HG03139 (cell line): ENCODE data around the gene CASP9.
"Not testable (repeated sequence)": the region's sequence is repeated elsewhere in the genome, so short reads cannot be mapped to it uniquely, and the experiment has no call there.

ENCODE experiments used
- ATAC-seq: cut with Tn5 transposase; IDR thresholded peaks from one replicate; pipeline ENCODE4 v1.9.1; 2021; ENCODE audit not compliant: unreplicated experiment

The CASP9 gene

DNA sequence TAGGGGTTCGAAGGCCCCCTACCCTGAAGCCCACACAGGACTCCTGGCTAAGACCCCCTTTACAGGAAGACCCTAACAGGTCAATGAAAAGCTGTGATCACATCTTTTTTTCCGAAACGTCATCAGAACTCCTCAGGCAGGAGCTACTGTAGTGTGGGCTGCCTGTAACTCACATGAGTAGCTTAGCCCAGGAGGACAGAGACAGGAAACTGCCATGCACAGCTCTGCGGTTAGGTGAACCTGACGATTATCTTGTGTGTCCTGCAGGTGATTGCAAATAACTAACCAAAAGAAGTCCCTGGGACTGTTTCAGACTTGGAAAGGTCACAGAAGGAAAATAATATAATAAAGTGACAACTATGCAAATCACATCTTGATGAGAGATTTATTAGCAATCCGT, 52.3 kb downstream of the CASP9 start:
- ATAC-seq = not testable (repeated sequence)

DNA sequence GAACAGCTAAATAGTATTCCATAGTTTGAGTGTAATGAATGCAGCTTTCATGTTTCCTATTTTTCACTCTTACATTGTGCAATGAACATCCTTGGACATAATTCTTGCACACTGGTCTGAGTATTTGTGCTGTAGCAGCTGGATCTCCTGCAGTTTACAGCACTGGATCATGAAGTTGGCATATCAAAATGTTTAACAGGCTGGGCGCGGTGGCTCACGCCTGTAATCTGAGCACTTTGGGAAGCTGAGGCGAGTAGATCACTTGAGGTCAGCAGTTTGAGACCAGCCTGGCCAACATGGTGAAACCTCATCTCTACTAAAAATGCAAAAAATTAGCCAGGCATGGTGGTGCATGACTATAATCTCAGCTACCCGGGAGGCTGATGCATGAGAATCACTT, 52.9 kb downstream of the CASP9 start:
- ATAC-seq = not testable (repeated sequence)

DNA sequence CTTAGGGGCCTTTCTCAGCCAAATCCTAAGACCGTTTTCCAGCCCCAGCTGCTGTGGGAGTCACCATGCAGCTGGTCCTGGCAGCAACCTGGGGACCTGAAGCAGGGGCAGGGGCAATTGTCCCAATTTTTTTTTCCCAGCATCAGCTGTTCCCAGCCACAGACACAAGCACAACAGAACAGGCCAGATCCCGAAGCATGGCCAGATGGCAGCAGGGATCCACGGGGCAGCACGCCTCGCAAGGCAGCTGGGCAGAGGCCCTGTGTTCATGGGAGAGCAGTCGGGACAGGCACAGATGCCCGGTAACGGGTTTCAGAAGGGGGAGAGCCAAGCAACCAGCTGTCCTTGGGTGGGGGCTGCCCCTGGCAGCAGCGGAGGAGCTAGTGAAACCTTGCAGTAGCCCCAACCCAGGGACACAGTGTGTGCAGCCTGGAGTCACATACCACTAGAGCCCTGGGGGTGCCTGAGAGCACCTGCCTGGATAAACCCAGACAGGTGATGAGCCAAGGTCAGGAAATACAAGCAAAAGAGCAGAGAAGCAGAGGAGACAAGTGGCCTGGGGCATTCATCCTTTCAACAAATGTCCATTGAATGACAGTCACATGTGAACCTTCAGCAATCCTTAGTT, 54.1 kb downstream of the CASP9 start:
- ATAC-seq = not testable (repeated sequence)

DNA sequence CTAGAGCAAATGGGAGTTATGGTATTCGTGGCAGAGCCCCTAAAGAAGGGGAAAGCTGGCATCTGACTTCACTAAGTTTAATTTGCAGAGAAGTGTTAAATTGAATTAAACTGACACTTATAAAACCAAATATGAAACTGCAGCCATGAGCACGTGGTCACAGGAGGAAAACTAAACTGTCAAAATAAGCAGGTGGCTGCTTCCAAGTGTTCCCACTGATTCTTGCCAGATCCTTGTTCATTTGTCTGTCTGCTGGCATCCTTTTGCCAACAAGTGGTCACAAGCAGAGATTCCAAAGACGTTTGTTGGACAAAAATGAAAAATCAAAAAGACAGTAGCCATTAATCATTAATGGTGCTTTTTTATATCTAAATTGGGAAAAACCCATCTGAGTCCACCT, 54.7 kb downstream of the CASP9 start:
- no peak for ATAC-seq

- no peak for ATAC-seq
These were observed 55.9 kb downstream of the CASP9 start for GRCh38 chr1:15468145-15468544.

DNA sequence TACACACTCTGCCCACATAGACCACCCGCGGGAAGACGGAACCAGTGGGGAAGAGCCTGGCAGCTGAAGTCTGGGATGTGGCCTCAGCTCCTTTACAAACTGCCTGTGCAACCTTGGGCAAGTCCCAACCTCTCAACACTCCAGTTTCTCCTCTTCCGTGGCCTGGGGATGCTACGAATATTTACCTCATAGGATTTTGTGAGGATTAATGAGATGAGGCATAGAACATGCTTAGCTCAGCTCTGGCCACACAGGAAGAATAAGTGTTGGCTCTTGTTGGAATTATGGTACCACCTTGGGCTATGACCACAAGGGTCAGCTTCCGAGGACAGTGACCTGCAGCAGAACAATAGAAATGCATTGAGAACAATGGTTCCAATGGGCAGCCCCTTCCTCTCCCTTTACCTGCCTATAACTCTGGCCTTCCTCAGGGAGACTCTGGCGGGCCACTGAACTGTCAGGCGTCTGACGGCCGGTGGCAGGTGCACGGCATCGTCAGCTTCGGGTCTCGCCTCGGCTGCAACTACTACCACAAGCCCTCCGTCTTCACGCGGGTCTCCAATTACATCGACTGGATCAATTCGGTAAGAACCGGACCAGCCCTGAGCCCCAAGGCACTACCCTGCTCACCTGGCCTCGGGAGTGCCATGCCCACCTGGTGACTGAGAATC, 56.9 kb downstream of the CASP9 start:
- ATAC-seq = not testable (repeated sequence)

- ATAC-seq = no peak
These were observed 58.3 kb downstream of the CASP9 start for GRCh38 chr1:15465674-15466073.

- ATAC-seq = not testable (repeated sequence)
These were observed 60.1 kb downstream of the CASP9 start for GRCh38 chr1:15463926-15464322.

DNA sequence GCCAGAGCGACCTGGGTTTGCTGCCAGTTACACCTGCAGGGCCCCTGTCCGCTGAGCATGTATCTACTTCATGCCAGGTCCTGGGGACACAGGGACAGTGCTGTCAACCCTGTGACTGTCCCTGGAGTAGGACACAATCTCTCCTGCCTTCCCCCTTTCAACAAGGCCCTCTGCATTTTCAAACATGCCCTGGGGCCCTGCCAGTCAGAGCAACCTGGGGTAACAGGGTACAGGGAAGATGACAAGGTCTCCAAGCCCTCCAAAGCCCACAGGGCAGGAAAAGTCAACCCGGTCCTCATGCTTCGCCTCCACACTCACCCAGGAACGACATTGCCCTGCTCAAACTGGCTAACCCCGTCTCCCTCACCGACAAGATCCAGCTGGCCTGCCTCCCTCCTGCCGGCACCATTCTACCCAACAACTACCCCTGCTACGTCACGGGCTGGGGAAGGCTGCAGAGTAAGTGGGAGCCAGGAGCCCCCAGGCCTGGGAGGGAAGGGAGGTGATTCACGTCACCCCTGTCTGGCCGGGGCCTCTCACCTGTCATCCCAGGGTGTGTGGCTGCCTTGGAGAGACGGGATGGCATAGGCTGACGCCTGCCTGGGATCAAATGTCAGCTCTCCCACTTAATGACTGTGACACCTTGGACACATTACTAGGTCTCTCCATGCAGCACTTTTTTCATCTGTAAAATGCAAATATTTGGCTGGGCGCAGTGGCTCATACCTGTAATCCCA, 60.8 kb downstream of the CASP9 start:
- ATAC-seq = not testable (repeated sequence)

DNA sequence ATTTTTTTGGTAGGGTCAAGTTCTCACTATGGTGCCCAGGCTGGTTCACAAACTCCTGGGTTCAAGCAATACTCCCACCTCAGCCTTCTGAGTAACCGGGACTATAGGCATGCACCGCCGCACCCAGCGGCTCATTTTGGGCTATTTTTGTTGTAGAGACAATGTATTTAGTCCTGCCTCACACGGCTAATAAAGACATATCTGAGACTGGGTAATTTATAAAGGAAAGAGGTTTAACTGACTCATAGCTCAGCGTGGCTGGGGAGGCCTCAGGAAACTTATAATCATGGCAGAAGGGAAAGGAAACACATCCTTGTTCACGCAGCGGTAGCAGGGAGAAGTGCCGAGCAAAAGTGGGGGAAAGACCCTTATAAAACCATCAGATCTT, 63.3 kb downstream of the CASP9 start:
- no peak for ATAC-seq

DNA sequence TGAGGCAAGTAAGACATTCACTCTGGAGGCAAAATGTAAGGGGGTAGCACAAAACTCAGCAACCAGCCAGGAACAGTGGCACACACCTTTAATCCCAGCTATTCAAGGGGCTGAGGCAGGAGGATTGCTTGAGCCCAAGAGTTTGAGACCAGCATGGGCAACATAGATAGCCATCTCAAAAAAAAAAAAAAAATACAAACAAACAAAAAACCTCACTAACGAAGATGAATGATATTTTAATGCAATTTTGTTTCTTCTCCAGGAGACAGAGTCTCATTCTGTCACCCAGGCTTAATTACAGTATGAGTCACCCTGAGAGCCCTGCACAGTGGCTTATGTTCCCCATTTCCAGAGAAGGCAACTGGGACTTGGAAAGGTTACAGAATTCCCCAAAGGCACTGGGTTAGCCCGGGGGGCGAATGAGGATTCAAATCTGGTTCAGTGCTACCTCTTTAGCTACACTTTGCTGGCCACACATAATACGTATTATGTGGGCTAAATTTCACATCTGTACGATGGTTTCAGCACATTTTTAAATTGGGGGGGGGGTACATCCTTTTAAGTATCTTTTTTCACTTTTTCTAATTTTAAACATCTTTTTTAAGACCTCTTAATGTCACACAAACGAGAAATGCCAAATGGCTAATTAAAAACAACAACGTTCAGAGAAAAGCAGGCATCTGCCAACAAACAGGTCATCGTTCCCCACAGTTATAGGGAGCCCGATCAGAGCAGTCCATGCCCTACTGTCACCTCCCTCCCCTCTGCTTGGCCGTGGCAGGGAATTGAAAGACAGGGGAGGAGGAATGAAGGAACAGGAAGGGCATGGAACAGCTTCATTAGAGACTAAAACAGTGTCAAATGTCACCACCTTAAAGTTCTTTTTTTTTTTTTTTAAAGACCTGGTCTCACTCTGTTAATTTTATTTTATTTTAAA, 64.0 kb downstream of the CASP9 start:
- ATAC-seq = no peak

GRCh38 chr1:15458388-15458787, 65.6 kb downstream of the CASP9 start:
- ATAC-seq = not testable (repeated sequence)

GRCh38 chr1:15457585-15457984, 66.4 kb downstream of the CASP9 start:
- no peak for ATAC-seq

- ATAC-seq = no peak
These were observed 67.6 kb downstream of the CASP9 start, which contains the start of gene CELA2A for GRCh38 chr1:15456313-15456954. Gene CELA2A, plus strand, starts transcription at chr1:15456732. Its CDS starts 22 bp downstream, at chr1:15456754.

GRCh38 chr1:15455522-15455921, 68.5 kb downstream of the CASP9 start:
- ATAC-seq = no peak

DNA sequence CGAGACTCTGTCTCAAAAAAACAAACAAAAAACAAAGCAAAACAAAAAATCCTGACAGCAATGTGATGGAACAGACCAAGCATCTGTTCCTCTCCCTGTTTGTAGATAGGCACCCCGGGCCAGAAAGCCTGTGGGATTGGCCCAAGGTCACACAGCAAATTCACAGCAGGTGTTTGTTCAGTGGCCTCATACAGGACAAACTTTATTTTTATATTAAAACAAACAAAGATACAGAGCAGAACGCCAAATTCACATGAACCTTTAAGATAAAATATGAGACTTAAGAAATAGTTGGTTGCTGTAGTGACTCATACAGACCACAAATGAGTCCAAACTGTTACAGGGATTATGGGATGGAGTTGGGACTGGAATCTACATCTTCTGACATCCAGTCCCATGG, 69.8 kb downstream of the CASP9 start:
- no peak for ATAC-seq

GRCh38 chr1:15453734-15454133, 70.3 kb downstream of the CASP9 start:
- no peak for ATAC-seq

DNA sequence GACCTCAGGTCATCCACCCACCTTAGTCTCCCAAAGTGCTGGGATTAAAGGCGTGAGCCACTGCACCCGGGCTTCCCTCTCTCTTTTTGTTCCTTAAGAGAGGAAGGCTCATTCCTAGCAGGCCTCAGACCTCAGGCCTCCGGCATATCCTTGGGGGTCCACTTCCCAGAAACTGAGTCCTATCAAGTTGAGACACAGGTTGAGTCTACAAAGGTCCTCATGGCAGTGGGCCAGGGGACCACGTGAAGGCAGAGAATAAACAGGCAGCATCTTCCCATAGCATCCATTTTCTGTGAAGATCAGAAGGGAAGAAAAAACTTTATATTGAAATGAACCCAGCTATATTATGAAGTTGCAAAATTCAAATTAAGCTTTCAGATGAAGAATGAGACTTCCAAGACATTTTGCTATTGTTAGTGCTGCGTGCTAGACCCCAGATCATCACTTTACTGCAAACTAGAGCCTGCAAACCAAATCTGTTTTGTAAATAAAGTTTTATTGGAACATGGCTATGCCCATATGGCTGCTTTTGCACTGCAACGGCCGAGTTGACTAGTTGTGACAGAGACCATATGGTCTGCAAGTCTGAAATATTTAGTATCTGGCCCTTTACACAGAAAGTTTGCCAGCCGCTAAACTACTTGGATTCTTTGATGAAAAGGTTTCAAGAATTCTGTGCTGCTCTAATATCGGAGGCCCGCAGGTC, 71.0 kb downstream of the CASP9 start:
- ATAC-seq = no peak

DNA sequence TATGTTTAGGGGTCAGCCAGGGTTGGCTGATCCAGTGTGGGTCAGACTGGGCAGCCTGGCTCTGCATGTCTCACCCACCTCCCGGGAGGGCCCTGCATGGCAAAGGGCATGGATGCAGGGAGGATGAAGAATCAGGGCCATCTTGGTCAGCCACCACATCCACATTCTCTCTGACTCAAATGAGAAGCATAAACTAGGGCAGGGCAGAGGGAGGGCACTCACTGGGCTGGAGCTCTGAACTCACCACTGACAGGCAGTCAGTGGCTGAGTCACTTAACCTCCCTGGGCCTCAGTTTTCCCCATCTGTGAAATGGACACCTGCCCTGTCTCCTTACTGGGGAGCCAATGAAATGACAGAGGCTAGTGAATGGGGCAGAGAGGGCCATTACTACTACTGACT, 71.8 kb downstream of the CASP9 start:
- no peak for ATAC-seq
